ENCODE data around the gene STK25.

GRCh38 chr2:241469746-241470145, 38.6 kb downstream of the STK25 start:
- TF ChIP-seq CTCF (conservative IDR thresholded peaks at IDR 0.05; ENCODE audit: low read depth, low read length): no peak
- TF ChIP-seq EZH2 (IDR thresholded peaks at IDR 0.05; ENCODE audit: borderline replicate concordance, low read depth, low read length, poor library complexity, severe bottlenecking): no peak

Measured in A673 (cell line).